ENCODE results near the gene KBTBD8. TPM values are rescaled to one million over a fixed set of nuclear protein-coding genes. Genes with fewer than 3 reads are reported as not detected.

KBTBD8 gene
- total RNA-seq, 4 donors from 2014 or later, result 0.13 to 3.0 (median 0.65) TPM

- H3K4me3 ChIP-seq (ENCODE audit: low read depth, poor library complexity, severe bottlenecking), result no peak overlapping the region
- TF ChIP-seq POLR2A (IDR thresholded peaks at IDR 0.05) (no peak), CTCF (IDR thresholded peaks at IDR 0.05) (no peak)
- DNase-seq (ENCODE audit: low spot score in 2 of 2), result no peak
- 72 to 83% methylated on average over 5 of the region's 5 CpGs for WGBS, 2 donors
- intact Hi-C loops (cut with DNase I; ENCODE audit: low total_unique reads), result no loop called here
Measured at GRCh38 chr3:67028001-67028784, 30.1 kb downstream of the KBTBD8 start.

- 49 to 73% methylated on average over 3 of the region's 3 CpGs for WGBS, 2 donors
- DNase-seq (ENCODE audit: low spot score in 2 of 2), result no peak
- intact Hi-C loops (cut with DNase I; ENCODE audit: low total_unique reads), result no loop called here
- TF ChIP-seq CTCF (IDR thresholded peaks at IDR 0.05) (no peak), POLR2A (IDR thresholded peaks at IDR 0.05) (no peak)
- no peak overlapping the region for H3K4me3 ChIP-seq (ENCODE audit: low read depth, poor library complexity, severe bottlenecking)
Measured at GRCh38 chr3:67030785-67031740, 33.0 kb downstream of the KBTBD8 start.

- intact Hi-C loops (cut with DNase I; ENCODE audit: low total_unique reads), result no loop called here
- no peak overlapping the region for H3K4me3 ChIP-seq (ENCODE audit: low read depth, poor library complexity, severe bottlenecking)
- TF ChIP-seq CTCF (IDR thresholded peaks at IDR 0.05) (no peak), POLR2A (IDR thresholded peaks at IDR 0.05) (no peak)
- no peak for DNase-seq (ENCODE audit: low spot score in 2 of 2)
- WGBS, 2 donors, result 48 to 55% methylated on average over 1 of the region's 1 CpG
Measured at GRCh38 chr3:67031986-67032385, 33.9 kb downstream of the KBTBD8 start.

- no peak overlapping the region for H3K4me3 ChIP-seq (ENCODE audit: low read depth, poor library complexity, severe bottlenecking)
- no peak for TF ChIP-seq CTCF (IDR thresholded peaks at IDR 0.05)
- no peak for TF ChIP-seq POLR2A (IDR thresholded peaks at IDR 0.05)
- intact Hi-C loops (cut with DNase I; ENCODE audit: low total_unique reads), result no loop called here
- no peak for DNase-seq (ENCODE audit: low spot score in 2 of 2)
- WGBS, 2 donors, result 88 to 90% methylated on average over 2 of the region's 2 CpGs
Measured at GRCh38 chr3:67033079-67033478, 35.0 kb downstream of the KBTBD8 start.

GRCh38 chr3:67034371-67034770 lies 36.3 kb downstream of the KBTBD8 start:
- H3K4me3 ChIP-seq (ENCODE audit: low read depth, poor library complexity, severe bottlenecking), result no peak overlapping the region
- intact Hi-C loops (cut with DNase I; ENCODE audit: low total_unique reads), result no loop called here
- no peak for TF ChIP-seq CTCF (IDR thresholded peaks at IDR 0.05)
- TF ChIP-seq POLR2A (IDR thresholded peaks at IDR 0.05), result no peak
- DNase-seq (ENCODE audit: low spot score in 2 of 2), result no peak
- WGBS, 2 donors, result 61 to 64% methylated on average over 3 of the region's 3 CpGs

Measured in lower leg skin (tissue), 4 donors.